ENCODE measurements around the gene SNRPB2. TPM values are rescaled to one million over a fixed set of nuclear protein-coding genes. Genes with fewer than 3 reads are reported as not detected.

The SNRPB2 gene
- polyA plus RNA-seq, 3 donors: 25.2 to 66.3 (median 62.3) TPM

DNA sequence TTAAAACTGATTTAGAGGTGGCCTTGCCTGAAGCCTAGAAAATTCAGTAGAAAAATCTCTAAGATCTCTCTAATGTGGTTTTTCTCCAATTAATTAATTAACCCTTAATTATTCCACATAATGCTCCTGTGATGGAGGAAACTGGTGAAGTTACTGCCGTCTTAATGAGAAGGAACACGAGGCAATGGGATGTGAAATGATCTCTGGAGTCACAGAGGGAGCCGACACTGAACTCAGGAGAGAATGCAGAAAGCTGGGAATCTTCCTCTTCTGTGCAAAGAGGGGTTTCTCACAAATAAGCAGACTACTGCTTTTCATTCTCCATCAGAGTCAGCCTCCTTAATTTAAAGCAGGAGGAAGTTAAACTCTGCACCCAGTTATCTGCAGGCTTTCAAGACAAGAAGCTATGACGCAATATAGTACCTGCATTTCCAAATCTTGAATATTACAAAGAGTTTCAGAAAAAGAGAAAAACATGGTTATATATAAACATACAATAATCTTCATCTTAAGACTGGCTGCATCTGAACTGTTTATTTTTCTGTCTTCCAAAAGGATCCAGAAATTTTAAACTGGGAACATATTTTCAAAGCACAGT lies 18.1 kb upstream of the SNRPB2 start:
- Mint-ChIP-seq H3K36me3 (no peaks in the 10 kb centered on the region), H3K27me3 (ENCODE audit: low read depth in 3 of 3) (peaks cover 3 to 15% (median 9%) of the 10 kb centered on the region in 3 donors)
- no peaks in the 10 kb centered on the region for H3K79me2 ChIP-seq (ENCODE audit: insufficient read depth, low read length)

DNA sequence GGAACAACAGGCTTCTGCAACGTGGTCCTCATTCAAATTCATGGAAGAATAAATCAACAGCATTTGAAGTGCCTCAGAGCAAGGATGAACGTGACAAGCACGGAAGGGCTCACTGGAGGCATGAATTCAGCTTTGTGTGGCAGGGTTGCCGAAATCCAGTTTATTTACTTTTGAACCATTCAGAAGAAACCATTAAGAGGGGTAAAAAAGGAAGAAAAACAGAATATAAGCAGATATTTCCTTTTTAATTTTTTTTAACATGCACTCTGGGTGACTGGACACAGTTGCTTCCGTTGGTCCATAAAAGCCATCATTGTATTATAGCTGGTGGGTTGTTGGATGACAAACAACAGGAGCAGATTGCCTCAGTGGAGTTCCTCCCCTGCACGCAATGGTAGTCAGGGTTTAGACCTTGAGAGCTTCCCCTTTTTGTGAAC lies 17.3 kb upstream of the SNRPB2 start:
- peak in 2 of 3 donors; percentile 13 to 58 for DNase-seq
- no peaks in the 10 kb centered on the region for H3K36me3 ChIP-seq (replicated peaks in 1 of 2; ENCODE audit: control insufficient read depth in 1 of 2, insufficient read depth in 2 of 2, low read length in 2 of 2)
- TF ChIP-seq, protein P1, sequence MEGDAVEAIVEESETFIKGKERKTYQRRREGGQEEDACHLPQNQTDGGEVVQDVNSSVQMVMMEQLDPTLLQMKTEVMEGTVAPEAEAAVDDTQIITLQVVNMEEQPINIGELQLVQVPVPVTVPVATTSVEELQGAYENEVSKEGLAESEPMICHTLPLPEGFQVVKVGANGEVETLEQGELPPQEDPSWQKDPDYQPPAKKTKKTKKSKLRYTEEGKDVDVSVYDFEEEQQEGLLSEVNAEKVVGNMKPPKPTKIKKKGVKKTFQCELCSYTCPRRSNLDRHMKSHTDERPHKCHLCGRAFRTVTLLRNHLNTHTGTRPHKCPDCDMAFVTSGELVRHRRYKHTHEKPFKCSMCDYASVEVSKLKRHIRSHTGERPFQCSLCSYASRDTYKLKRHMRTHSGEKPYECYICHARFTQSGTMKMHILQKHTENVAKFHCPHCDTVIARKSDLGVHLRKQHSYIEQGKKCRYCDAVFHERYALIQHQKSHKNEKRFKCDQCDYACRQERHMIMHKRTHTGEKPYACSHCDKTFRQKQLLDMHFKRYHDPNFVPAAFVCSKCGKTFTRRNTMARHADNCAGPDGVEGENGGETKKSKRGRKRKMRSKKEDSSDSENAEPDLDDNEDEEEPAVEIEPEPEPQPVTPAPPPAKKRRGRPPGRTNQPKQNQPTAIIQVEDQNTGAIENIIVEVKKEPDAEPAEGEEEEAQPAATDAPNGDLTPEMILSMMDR (IDR thresholded peaks at IDR 0.05): no peak

More for the DNA sequence above, 18.1 kb upstream of the SNRPB2 start:
- Mint-ChIP-seq H3K4me3 (no peak overlapping the region), H3K9me3 (peaks cover 0 to 5% (median 3%) of the 10 kb centered on the region in 7 donors), H3K4me1 (peaks cover 17% of the 10 kb centered on the region), H3K27ac (peak overlapping the region in 1 of 7 donors; percentile 14)
- Histone ChIP-seq H4K20me1 (ENCODE audit: insufficient read depth, low read length) (no peaks in the 10 kb centered on the region), H3K27me3 (ENCODE audit: control insufficient read depth in 2 of 2, insufficient read depth in 2 of 2, low read length in 2 of 2) (peaks cover 3 to 4% of the 10 kb centered on the region in 2 donors), H3K36me3 (replicated peaks in 1 of 2; ENCODE audit: control insufficient read depth in 1 of 2, insufficient read depth in 2 of 2, low read length in 2 of 2) (no peaks in the 10 kb centered on the region), H3K4me1 (ENCODE audit: control insufficient read depth in 1 of 2, insufficient read depth in 2 of 2, low read length in 2 of 2) (peaks cover 21 to 24% of the 10 kb centered on the region in 2 donors), H3K27ac (ENCODE audit: low read depth in 1 of 2, low read length in 2 of 2) (no peak overlapping the region), H2AFZ (ENCODE audit: insufficient read depth, low read depth, low read length, poor library complexity, severe bottlenecking) (no peak overlapping the region), H3K4me3 (replicated peaks in 1 of 3; ENCODE audit: low read depth in 2 of 3, low read length in 3 of 3) (no peak overlapping the region), H3K4me2 (replicated peaks; ENCODE audit: extremely low read depth, low read length, poor library complexity, severe bottlenecking) (no peak overlapping the region), H3K9me3 (replicated peaks in 1 of 2; ENCODE audit: control insufficient read depth in 1 of 2, insufficient read depth in 1 of 2, low read length in 2 of 2) (no peaks in the 10 kb centered on the region), H3K9ac (ENCODE audit: insufficient read depth, low read length, poor library complexity, severe bottlenecking) (no peak overlapping the region)
- WGBS (ENCODE audit: insufficient coverage): 20% methylated on average over 1 of the region's 4 CpGs
- TF ChIP-seq, protein P1 (IDR thresholded peaks at IDR 0.05): no peak
- intact Hi-C loops (cut with micrococcal nuclease): no loop called here
- DNase-seq: peak; percentile 9 to 26 (median 17)

More for the DNA sequence above, 17.3 kb upstream of the SNRPB2 start:
- Mint-ChIP-seq H3K9me3 (peaks cover 0 to 3% (median 0%) of the 10 kb centered on the region in 7 donors), H3K4me1 (peaks cover 17% of the 10 kb centered on the region), H3K27ac (no peak overlapping the region), H3K27me3 (ENCODE audit: low read depth in 3 of 3) (peaks cover 3 to 18% (median 10%) of the 10 kb centered on the region in 3 donors), H3K4me3 (no peak overlapping the region), H3K36me3 (no peaks in the 10 kb centered on the region)
- peaks cover 3 to 4% of the 10 kb centered on the region in 2 donors for H3K27me3 ChIP-seq (ENCODE audit: control insufficient read depth in 2 of 2, insufficient read depth in 2 of 2, low read length in 2 of 2)
- H3K27ac ChIP-seq (ENCODE audit: low read depth in 1 of 2, low read length in 2 of 2): no peak overlapping the region
- no peak overlapping the region for H3K4me3 ChIP-seq (replicated peaks in 1 of 3; ENCODE audit: low read depth in 2 of 3, low read length in 3 of 3)
- no peaks in the 10 kb centered on the region for H3K9me3 ChIP-seq (replicated peaks in 1 of 2; ENCODE audit: control insufficient read depth in 1 of 2, insufficient read depth in 1 of 2, low read length in 2 of 2)
- no peak overlapping the region for H3K9ac ChIP-seq (ENCODE audit: insufficient read depth, low read length, poor library complexity, severe bottlenecking)
- no peaks in the 10 kb centered on the region for H3K79me2 ChIP-seq (ENCODE audit: insufficient read depth, low read length)
- no peaks in the 10 kb centered on the region for H4K20me1 ChIP-seq (ENCODE audit: insufficient read depth, low read length)
- intact Hi-C loops (cut with micrococcal nuclease): no loop called here
- H3K4me2 ChIP-seq (replicated peaks; ENCODE audit: extremely low read depth, low read length, poor library complexity, severe bottlenecking): no peak overlapping the region
- peaks cover 21 to 24% of the 10 kb centered on the region in 2 donors for H3K4me1 ChIP-seq (ENCODE audit: control insufficient read depth in 1 of 2, insufficient read depth in 2 of 2, low read length in 2 of 2)
- no peak overlapping the region for H2AFZ ChIP-seq (ENCODE audit: insufficient read depth, low read depth, low read length, poor library complexity, severe bottlenecking)
- WGBS (ENCODE audit: insufficient coverage): 70% methylated on average over 1 of the region's 6 CpGs
